CD4-positive, alpha-beta T cell treated with Interferon alpha-2 for 1 hour (primary cell): ENCODE measurements around the gene OR4Q3.
"Not testable (repeated sequence)": the region's sequence is repeated elsewhere in the genome, so short reads cannot be mapped to it uniquely, and the experiment has no call there.

Experiments used
- DNase-seq, 2 donors: peaks; one replicate each; pipeline ENCODE4 v3.0.0-alpha.2; 2020 to 2022

OR4Q3 gene

DNA sequence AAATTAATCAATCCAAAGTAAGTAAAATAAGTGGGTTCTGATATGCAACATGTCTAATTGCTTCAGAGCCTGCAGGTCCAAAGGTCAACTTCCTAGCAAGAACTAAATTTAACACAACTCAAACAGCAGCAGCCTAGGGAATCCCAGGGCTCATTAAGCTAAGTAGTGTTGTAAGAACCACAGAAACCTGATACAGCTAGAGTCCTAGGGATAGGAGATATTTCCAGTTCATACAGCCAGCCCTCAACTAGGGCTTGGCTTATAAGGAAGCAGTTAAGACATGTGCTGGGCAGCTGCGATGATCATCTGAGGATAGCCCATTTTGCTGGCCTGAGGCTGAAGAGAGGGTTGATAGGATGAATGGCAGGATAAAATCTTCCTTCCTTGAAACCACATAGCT is at the start of gene OR4Q3:
Gene OR4Q3, plus strand, starts transcription at position 316 of the 400 bp plus-strand sequence.
- DNase-seq: no peak

DNA sequence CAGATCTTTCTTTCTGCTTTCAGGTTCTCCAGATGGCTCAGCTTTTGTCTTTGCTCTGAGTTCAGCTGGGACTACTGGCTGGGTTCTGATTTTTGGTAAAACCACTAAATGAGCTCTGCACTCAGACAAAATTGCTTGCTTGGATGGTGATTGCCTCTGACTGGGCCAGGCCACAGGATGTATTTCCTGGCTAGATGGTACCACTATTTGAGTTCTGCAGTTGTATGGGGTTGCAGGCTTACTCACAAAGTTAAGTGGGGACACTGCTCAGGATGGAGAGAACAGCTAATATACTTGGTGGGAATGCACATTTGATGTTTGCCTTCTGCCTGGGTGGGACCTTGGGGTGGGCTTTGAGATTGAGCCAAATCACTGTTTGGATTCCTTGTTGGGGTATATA is 14.0 kb upstream of the OR4Q3 start:
- no peak for DNase-seq

- no peak for DNase-seq
Observed at GRCh38 chr14:19729763-19730162, 13.6 kb upstream of the OR4Q3 start.

- DNase-seq: not testable (repeated sequence)
Observed at GRCh38 chr14:19733893-19734292, 9.5 kb upstream of the OR4Q3 start.

- DNase-seq: not testable (repeated sequence)
Observed at GRCh38 chr14:19752316-19752715, 8.9 kb downstream of the OR4Q3 start.

DNA sequence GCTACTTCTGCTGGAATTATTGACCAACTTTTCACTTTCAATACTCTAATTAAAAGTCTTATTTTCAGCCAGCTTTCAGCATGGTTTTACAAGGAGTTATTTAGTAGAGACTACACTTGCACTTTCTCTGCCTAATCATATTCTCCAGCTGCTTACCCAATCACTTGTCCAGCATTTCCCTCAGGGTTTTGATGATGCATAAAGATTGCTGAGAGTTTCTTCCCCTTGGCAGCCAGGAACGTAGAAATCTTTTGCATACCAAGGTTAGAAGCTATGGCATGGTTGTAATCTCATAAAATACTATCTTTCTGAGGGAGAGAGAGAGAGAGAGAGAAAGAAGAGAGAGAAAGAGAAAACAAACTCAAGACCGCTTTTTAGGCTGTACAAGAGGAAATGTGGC is 10.8 kb downstream of the OR4Q3 start:
- no peak for DNase-seq

GRCh38 chr14:19771491-19771890 is 28.1 kb downstream of the OR4Q3 start:
- not testable (repeated sequence) for DNase-seq

- DNase-seq: no peak
Observed at GRCh38 chr14:19771895-19772430, 28.6 kb downstream of the OR4Q3 start.

DNA sequence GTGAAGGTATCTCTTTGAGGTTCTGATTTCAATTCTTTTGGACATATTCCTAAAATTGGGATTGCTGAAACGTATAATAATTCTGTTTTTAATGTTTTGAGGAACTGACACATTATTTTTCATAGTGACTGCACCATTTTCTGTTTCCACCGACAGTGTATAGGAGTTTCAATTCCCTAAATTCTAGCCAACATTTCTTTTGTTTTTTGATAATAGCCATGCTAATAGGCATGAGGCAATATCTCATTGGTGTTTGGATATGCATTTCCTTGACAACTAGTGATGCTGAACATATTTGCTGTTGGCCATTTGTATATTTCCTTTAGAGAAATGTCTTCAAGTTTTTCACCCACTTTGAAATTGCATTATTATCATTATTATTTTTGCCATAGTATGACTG is 29.1 kb downstream of the OR4Q3 start:
- not testable (repeated sequence) for DNase-seq

DNA sequence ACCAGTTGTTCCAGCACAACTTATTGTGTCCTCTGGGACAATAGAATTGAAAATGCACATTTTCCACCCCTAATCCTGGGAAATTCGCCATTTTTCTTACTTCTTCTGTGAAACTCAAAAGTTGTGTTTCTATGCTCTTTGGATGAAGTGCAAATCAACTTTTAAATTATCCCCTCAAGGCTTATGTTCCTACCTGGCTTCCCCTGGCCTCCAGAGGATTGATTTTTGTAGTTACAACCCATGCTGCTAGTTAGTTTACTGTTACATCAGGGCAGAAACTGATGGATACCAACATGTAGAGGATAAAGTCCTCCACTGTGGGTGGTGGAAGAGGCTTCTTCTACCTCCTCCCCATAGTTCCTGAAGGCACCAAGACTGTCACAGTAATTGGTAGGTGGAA is 29.8 kb downstream of the OR4Q3 start, which contains the start of gene OR4M1:
Gene OR4M1, plus strand, starts transcription at position 301 of the 400 bp plus-strand sequence. CDS start 6,819 bp downstream, outside the sequence.
- not testable (repeated sequence) for DNase-seq

- no peak for DNase-seq
Observed at GRCh38 chr14:19775587-19775986, 32.2 kb downstream of the OR4Q3 start.

DNA sequence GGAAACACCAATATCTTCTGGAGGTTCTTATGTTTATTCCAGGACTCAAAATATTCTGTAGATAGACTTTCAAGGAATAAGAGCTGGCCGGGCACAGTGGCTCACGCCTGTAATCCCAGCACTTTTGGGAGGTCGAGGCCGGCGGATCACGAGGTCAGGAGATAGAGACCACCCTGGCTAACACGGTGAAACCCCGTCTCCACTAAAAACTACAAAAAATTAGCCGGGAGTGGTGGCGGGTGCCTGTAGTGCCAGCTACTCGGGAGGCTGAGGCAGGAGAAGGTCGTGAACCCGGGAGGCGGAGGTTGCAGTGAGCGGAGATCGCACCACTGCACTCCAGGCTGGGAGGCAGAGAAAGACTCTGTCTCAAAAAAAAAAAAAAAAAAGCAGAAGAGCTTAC is 42.5 kb downstream of the OR4Q3 start:
- not testable (repeated sequence) for DNase-seq

DNA sequence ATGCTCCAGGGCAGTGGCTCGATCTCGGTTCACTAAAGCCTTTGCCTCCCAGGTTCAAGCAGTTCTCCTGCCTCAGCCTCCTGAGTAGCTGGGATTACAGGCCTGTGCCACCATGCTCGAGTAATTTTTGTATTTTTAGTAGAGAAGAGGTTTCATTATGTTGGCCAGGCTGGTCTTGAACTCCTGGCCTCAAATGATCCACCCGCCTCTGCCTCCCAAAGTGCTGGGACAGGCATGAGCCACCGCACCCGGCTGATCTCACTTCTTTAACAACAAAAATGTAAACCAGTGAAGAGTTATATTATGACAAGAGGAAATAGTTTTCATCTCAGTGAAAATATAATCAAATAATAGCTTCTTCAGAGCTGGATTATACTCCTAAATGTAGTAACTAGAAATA is 43.9 kb downstream of the OR4Q3 start:
- not testable (repeated sequence) for DNase-seq

- DNase-seq: not testable (repeated sequence)
Observed at GRCh38 chr14:19788150-19788549, 44.8 kb downstream of the OR4Q3 start.

DNA sequence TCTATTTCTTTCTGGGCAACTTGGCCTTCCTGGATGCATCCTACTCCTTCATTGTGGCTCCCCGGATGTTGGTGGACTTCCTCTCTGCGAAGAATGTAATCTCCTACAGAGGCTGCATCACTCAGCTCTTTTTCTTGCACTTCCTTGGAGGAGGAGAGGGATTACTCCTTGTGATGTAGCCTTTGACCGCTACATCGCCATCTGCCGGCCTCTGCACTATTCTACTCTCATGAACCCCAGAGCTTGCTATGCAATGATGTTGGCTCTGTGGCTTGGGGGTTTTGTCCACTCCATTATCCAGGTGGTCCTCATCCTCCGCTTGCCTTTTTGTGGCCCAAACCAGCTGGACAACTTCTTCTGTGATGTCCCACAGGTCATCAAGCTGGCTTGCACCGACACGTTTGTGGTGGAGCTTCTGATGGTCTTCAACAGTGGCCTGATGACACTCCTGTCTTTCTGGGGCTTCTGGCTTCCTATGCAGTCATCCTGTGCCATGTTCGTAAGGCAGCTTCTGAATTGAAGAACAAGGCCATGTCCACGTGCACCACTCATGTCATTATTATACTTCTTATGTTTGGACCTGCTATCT is 53.2 kb downstream of the OR4Q3 start:
- DNase-seq: not testable (repeated sequence)
